NCI-H1930 (cell line): ENCODE results near the gene GCNT4.
"Not testable (repeated sequence)": the region's sequence is repeated elsewhere in the genome, so short reads cannot be mapped to it uniquely, and the experiment has no call there.

ENCODE experiments used
- DNase-seq, 2 experiments: peaks; one replicate each; lab custom pipeline; 2025; lab: John Stamatoyannopoulos, UW

Gene GCNT4, protein sequence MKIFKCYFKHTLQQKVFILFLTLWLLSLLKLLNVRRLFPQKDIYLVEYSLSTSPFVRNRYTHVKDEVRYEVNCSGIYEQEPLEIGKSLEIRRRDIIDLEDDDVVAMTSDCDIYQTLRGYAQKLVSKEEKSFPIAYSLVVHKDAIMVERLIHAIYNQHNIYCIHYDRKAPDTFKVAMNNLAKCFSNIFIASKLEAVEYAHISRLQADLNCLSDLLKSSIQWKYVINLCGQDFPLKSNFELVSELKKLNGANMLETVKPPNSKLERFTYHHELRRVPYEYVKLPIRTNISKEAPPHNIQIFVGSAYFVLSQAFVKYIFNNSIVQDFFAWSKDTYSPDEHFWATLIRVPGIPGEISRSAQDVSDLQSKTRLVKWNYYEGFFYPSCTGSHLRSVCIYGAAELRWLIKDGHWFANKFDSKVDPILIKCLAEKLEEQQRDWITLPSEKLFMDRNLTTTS

DNA sequence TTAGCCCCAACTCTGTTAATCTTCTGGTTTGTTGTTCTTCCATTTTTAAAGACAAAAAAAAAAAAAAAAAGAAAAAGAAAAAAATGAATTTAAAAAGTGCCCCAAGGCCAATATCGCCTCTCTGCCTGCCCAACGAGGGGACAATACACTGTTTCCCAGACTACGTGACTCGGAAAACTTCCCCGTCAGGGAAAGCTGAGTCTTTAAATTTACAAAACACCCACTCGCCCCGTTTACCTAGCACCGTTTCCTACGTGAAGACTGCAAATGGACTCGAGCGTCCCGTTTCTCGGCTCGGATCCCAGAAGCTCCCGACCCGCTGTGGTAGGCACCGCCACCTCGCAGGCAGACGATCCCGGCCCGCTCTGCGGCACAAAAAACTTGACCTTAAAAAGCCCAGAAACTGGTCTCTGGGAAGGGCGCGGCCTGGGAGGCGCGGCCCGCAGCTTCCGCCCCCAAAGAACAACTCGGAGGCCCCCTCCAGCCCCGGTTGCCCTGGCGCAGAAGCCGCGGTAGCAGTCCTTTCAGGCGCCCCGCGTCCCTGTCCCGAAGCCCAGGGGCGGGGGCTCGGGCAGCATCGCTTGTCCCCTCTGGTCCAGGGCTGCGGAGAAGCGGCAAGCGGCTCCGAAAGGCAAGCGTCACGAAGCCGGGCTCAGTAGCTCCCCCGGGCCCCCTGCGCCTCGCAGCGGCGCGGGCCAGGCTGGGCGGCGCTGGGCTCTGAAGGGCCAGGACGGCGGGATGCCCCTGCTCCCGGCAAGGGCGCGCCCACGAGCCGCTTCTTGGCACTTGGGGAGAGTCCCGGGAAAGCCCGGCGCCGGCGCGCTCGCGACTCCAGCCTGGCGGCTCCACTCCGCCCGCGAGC is at the start of gene GCNT4:
Gene GCNT4, minus strand, starts transcription at position 367 of the 862 bp plus-strand sequence. CDS start 22,521 bp downstream, outside the sequence.
- DNase-seq: peak in 1 of 2 experiments; percentile 5

DNA sequence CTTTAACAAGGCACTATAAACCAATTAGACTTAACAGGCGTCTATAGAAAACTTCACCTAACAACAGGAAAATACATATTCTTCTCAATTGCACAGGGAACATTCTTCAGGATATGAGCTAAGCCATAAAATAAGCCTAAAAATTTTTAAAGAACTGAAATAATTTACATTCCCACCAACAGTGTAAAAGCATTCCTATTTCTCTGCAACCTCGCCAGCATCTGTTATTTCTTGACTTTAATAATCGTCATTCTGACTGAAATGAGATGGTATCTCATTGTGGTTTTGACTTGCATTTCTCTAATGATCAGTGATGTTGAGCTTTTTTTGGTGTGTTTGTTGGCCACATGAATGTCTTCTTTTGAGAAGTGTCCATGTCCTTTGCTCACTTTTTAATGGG is 43.6 kb upstream of the GCNT4 start:
- not testable (repeated sequence) for DNase-seq

DNA sequence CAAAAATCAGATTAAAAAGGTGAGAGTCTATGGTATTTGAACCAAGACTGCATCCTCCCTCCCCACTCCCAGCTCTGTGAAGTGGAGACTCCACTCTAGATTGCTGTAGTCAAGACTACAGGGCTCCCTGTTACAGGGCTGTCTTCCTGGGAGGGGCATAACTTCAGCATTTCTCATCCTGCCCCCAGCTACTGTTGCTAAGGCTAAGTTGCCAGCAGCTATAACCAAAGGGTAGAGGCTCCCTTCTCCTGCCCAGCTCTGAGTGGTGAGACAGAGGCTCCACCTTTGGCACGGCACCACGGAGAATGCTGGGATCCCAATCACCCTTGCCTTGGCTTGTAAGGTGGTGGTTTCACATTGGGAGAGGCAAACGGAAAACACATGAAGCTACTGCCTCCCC is 39.2 kb upstream of the GCNT4 start:
- no peak for DNase-seq

DNA sequence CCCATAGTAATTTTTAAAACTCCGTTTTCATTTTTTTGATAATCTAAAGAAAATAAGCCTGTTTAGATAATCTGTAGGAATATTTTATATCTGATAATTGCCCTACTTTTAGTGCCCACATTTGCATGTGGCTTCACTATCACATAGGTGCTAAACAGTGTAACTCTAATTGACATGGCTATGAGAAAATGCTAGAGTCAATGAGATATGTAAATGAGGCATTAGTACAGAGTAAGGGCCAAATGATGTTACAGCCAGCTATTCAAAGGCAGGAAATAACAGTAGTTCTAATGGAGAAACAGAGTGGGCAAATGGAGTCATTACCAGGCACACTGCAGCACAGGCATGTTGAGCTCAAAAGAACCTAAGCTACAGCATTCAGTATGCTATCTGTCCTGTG is 37.3 kb upstream of the GCNT4 start:
- DNase-seq: no peak

DNA sequence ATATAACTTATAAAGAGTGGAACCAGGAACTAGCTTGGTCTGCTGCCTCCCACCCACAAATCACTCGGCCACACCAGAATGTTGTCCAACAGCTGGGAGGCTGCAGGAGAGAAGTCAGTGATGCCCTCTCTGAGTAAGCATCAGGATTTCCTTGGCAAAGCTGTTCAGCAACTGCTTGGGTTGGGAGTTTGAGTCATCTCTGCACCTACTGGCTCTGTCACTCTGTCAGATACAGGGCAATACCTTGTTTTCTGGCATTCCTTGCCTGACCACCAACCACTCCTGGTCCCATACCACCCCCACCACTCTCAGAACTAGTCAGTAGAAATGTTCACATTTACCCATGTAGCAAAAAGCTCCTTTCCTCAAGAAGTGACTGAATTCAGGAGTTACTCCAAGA is 36.8 kb upstream of the GCNT4 start:
- DNase-seq: no peak

DNA sequence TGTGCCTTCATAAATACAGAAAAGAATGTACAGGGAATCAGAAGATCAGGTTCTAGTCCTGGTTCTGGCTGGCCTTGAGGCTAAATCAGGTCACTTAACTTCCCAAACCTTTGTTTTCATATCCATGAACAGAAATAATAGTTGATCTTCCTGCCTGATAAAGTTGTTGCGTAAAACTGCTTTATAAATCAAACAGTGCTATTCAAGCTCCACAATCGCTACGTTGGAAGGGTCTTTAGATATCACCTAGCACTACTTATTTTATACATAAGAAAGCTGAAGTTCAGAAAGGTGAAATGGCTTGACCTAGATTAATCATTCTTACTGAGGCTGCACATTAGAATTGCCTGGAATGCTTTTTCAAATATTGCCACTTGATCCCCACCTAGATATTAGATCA is 36.3 kb upstream of the GCNT4 start:
- DNase-seq: no peak

DNA sequence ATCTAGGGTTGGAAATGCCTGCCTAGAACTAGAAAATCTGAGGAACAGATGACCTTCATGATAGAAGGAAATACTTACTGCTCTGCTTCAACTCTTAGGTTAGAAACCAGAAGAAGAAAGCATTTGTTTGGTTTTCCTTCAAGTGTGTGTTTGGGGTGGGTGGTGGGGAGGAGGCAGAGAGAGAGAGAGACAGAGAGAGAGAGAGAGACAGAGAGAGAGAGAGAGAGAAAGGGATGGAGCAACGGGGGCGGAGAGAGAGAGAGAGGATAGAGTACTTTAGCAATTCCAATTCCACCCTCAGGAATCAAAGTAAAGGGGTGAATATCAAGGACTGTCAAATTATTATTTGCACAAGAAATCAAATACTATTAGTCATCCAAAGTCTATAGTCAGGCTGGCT is 29.2 kb upstream of the GCNT4 start:
- no peak for DNase-seq

DNA sequence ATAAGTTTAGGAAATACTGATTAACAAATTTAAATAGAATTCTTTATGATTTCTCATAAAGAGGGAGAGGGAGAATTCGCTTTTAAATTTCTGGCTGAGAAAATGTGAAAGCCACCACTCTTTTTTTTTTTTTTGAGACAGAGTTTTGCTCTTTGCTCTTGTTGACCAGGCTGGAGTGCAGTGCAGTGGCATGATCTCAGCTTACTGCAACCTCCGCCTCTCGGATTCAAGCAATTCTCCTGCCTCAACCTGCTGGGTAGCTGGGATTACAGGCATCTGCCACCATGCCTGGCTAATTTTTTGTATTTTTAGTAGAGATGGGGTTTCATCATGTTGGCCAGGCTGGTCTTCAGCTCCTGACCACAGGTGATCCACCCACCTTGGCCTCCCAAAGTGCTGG is 27.0 kb upstream of the GCNT4 start:
- not testable (repeated sequence) for DNase-seq

DNA sequence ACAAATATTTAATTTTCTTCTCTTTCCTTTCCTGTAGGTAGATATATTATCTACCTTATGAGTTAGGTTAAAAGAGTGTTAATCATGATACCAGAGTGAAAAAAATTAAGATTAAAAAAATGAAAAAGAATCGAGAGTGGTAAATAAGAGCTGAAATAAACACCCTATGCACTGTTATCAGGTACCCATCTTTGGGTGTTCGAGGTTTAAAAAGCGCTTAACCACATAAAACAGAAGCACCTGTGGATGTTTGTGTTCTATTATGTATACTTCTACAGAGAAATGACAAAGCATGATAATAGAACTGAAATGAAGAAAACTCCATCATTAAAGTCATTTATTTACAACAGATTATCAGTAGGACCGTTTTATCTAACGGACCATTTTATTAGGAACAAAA is 25.7 kb upstream of the GCNT4 start:
- peak; percentile 2 to 3 for DNase-seq

DNA sequence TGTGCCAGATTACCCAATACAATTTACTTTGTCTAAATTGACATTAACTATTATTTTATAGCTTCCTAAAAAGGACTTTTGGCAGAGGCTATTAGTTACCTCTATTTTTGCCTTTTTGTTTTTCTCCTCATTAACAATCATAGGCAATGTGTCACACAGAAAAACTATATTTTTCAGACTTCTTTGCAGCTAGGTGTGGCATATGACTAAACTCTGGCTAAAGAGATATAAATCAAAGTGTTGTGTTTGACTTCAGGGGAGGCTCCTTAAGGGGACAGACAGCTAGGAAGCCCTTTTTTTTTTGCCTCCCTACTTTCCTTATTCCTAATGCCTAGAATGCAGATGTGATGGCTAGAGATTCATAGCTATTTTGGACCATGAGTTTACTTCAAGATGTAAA is 19.7 kb upstream of the GCNT4 start:
- no peak for DNase-seq

DNA sequence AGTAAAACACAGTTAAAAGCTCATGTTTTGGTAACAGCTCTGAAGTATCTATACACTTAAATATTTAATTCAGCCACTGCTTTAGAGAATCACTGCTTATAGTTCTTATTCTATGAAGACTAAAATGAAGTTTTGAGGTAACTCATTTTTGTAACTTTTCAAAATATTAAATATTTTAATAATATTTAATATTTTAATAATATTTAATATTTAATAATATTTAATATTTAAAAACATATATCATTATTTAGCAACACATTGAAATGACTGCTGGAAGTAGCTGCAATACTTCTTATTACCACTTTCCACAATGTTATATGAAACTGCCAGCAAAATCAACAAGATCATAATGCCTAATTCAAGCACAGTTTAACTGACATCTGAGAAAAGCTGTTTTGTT is 18.7 kb upstream of the GCNT4 start:
- DNase-seq: no peak

DNA sequence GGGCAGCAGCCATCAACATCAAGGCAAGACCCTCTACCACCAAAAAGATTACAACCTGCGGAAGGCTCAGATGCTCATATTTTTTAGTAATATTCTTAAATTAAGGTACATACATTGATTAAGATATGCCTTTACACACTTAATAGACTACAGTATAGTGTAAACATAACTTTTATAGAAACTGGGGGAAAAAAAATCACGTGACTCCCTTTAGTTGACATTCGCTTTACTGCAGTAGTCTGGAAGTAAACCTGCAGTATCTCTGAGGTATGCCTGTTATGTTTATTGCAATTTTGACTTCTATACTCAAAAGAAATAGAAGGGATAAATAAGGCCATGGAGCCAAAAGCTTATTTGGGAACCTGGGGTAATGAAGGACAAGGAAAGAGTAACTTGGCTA is 15.1 kb upstream of the GCNT4 start:
- DNase-seq: no peak

DNA sequence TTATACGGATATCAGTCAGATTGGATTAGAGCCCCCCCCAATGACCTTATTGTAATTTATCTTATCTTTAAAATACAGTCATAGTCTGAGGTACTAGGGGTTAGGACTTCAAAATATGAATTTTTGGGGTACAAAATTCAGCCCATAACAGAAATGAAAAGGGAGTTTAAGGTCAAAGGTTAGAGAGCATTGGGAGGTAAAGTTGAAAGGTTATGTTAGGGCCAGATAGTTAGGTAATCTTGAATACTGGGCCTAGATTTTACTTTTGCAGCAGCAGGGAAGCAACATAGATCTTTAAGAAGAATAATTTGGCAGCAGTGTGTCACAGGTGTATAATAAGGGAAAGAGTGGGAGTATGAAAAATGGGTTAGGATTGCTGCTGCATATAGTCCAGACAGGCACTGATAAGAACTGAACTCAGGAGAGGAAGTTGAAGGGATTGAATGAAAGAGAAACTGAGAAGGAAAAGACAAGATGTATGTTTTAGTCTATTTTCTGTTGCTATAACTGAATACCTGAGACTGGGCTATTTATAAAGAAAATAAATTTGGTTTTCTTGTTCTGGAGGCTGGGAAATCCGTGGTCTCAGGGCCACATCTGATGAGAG is 10.7 kb upstream of the GCNT4 start:
- DNase-seq: no peak

DNA sequence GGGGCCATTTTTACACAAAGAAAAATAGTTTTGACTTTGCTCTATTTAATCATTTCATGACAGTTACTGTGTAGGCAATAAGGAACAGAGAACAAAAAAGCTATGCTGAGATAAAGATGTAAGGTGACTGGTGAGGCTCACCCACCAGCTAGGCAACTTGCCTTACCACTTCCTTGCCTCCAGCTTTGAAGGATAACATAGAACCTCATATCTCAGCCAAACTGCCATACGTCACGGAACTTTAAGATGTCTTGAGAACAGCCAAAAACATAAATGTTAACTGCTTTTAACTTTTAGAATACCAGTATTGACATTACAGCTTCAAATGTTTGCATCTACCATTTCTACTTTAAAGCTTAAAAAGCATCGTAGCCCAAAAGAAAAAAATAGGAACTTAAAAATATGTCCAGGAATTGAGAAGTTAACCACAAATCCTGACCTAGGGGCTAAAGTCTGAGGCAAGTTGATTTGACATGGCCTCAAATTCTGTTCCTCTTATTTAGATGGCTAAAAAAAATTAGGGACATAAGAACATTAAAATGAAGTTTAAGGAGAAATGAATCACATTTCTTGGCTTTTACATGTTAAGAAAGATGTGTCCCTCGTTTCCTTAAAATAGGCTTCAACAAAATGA is 7.7 kb upstream of the GCNT4 start:
- no peak for DNase-seq

DNA sequence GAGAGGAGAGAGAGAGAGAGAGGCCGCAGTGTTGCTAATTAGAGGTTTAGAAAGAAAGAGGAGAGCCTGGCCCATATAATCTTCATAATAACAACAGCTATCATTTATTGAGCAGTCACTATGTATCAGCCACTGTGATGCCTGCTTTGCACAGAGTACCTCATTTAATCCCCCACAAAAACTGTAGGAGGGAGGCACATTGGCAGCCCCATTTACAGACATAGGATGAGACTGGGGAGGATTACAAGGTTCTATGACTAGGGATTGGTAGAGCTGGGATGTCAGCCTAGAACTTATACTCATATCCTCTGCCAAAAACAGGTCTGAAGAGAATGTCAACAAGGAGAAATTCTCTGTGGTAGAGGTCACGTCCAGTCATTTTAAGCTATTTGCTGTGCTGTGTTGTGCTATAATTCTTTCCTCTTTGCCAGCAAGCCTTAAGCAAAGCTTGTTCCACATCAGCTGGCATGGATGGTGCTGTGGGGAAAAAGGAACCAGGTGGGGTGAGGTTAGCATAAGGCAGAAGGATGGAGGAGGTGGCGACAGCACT is 6.7 kb upstream of the GCNT4 start:
- no peak for DNase-seq

DNA sequence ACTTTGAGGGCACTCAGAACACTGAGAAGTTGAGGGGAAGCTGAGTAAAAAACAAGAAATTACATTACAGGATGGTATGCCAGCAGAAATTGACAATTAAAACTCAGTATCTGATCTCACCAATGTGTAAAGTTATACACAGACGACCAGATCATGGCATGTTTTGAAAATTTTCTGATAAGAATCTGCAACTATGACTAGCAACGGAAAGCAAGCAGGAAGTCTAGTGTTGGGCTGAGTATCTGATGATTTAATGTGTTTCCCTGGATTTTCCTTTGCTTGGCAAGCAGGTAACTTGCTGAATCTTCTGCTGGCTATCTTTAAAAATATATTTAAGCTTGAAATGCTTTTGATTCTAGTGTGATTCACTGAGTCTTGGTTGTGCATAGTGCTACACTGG is 5.2 kb upstream of the GCNT4 start:
- no peak for DNase-seq

DNA sequence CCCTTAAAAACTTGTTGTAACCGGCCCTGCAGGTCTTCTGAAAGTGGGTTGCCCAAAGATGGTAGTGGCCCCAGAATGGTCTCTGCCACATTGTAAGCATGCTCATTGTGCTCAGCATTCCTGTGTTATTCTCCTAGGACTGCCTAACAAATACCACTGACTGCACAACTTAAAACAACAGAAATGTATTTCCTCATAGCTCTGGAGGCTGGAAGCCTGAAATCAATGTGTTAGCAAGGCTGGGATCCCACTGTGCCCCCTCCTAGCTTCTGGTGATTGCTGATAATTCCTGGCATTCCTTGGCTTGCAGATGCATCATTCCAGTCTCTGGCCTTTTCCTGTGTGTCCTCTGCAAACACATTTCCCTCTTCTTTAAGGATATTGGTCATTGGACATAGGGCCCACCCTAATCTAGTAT is 3.4 kb upstream of the GCNT4 start:
- DNase-seq: no peak

DNA sequence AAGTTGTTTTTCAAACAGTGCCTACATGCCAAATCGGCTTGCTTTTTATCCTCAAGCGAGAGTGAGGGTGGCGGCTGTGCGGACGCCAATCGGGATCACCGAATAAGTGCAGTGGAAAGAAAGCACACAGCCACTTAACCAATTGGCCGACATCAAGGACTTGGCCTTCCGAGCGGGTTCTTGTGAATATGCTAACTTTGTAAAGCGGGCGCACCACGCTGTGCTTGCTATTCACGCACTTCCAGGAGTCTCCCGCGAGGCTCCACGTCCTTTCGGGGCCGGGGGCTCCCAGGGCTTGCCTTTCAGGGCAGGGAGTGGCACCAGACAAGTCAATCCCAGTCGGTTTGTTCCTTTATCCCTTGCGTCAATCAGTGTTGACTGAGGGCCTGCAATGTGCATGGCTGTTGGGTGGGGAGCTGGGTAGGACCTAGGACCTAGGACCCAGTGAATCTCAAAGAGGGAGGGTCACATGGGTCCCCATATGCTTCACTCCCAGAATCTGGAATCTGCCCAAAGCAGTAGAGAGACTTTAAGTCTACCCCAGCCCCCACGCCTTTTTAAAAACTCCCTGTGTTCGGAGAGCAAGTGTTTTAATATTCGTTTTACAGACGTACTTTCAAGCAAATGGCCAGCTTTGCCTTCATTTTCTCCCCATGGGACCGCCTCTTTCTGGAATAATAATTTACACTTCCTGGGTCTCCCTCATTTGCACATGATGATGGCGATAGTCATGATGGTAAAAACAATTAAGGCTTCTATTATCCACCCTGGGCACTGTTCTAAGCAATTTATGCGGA is 2.0 kb upstream of the GCNT4 start:
- no peak for DNase-seq

DNA sequence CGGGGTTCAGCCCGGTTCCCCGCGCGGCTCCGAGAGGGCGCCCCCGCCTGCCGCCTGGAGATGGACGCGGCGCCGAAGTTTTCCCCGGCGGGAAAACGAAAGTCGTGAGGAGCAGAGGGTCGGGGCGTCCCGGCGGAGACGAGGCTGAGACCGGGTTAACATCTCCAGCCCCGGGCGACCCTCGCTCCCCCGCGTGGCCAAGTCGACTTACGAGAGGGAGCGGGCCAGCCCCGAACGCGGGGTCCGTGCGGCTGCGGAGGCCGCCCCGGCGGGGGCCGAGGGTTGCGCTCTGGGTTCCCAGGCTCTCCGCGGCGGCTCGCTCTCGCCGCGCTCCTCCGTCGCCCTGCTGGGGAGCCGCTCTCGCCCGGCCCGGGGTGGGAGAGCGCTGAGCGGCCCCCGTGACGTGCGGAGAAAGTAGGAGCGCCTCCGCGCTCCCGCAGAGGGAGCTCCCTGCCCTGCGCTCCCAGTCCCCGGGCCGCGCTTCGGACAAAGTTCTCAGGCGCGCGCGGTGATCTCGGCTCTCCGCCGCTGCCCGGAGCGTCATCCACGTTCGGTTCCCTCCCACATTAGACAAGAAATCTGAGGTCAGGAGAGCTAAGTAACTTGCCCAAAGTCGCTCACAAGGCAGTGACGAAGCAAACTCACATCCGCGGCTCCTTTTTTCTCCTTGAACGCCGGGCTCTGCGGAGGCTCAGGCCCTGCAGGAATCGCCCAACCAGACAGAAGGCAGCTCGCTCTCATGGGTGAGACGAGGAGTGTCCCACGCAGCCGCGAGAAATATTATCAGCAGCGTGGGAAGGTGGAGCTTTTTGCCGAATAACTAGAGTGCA is 1.2 kb upstream of the GCNT4 start:
- peak; percentile 8 to 11 for DNase-seq

DNA sequence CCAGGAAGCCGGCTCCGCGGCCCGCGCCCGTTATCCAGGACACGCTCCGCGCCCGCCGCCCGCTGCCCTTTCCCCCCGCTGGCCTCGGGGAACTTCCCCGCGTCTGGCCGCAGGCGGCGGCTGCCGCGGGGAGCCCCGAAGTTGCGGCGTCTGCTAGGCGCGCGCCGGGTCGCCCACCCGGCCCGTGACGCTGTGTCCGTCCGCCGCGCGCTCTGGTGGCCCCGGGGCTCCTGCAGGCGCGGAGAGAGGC is 621 bp upstream of the GCNT4 start:
- DNase-seq: no peak
